GM19238 (cell line): Measurements from ENCODE around the gene MFF.
"Not testable (repeated sequence)": the region's sequence is repeated elsewhere in the genome, so short reads cannot be mapped to it uniquely, and the experiment has no call there.

Experiments used
- DNase-seq: peaks from one replicate; pipeline ENCODE4 v3.0.0; 2011; ENCODE audit warnings: low spot score; ENCODE audit not compliant: insufficient read length

MFF gene

DNA sequence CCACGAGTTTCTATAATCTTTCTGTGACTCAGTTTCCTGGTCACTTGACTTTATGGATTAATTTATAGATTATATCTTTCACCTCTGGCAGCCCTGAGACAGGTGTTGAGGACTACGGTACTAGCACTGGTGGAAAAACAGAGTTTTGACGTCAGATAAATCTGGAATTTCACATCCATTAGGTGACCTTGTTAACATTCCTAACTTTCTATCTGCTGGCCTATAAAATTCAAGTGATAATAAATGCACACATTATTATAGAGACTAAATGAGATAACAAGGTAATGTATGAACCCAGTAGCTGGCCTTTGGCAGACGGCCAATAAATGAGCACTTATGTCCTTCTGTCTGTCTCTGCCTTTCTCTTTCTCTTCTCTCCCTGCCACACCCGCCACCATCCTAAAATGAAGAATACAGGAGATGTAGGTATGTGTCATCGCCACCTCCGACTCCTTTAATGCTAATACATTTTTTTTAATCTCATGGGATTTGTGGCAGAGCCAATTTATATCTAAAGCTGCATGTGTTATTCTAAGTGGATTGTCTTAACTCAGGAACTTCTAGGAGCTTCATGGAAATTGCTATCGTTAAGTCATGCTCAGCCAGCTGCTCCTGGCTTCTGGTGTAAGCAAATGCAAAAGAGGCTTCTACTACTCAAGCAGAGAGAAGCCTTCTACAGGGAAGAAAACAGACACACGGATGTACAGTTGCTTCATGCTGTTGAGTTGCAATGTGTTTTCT lies 51.8 kb downstream of the MFF start:
- DNase-seq = no peak

DNA sequence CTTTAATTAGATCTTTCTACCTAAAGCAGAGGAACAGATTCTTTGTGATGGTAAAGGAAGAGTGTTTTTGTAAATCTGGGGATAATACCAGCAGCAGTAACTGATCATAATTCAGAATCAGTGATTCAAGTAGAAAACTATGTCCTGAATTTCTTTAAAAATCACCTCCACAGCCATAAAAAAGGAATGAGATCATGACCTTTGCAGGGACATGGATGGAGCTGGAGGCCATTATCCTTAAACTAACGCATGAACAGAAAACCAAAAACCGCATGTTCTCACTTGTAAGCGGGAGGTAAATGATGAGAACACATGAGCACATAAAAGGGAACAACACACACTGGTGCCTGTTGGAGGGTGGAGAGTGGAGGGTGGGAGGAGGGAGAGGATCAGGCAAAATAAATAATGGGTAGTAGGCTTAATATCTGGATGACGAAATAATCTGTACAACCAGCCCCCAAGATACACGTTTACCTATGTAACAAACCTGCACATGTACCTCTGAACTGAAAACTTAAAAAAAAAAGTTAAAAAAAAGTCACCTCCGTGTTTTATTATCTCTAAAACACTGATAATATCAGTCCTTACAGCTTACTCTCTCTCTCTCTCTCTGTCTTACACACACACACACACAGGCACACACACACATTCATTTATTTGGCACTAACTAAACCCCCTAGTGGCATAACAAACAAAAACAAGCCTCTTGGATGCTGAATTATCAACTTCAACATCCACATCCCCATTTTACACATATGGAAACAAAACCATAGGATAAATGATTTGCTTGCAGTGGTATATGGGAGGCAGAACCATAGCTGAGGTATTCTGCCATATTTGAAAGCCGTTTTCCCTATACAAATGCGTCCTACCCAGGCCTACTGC lies 52.7 kb downstream of the MFF start:
- no peak for DNase-seq

DNA sequence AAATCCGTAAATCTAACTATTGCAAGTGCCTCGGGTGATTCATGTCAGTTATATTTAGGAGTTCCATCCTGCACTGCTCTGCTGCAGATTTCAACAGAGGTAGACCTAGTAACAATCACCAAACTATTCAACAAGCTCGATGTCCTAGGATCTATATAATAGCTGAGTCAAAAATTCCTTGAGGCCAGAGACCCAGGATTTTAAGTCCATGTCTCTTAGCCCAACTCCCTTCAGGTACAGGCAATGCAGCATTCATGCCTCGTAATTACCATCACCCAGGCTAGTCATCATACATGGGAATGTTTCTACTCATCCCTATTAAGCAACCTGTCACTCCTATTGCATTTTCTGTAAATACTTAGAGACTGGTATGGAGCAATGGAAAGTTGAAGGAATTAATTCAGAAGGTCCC lies 53.3 kb downstream of the MFF start:
- DNase-seq = no peak

- DNase-seq = no peak
Observed at GRCh38 chr2:227379095-227379494, 54.0 kb downstream of the MFF start, which contains the start of gene TM4SF20. TM4SF20 (minus strand) TSS chr2:227379306; CDS start chr2:227379268, 38 bp downstream.

- DNase-seq = not testable (repeated sequence)
Observed at GRCh38 chr2:227382241-227382835, 57.3 kb downstream of the MFF start.

GRCh38 chr2:227383686-227384085 lies 58.6 kb downstream of the MFF start:
- no peak for DNase-seq

- no peak for DNase-seq
Observed at GRCh38 chr2:227386630-227387029, 61.6 kb downstream of the MFF start.

DNA sequence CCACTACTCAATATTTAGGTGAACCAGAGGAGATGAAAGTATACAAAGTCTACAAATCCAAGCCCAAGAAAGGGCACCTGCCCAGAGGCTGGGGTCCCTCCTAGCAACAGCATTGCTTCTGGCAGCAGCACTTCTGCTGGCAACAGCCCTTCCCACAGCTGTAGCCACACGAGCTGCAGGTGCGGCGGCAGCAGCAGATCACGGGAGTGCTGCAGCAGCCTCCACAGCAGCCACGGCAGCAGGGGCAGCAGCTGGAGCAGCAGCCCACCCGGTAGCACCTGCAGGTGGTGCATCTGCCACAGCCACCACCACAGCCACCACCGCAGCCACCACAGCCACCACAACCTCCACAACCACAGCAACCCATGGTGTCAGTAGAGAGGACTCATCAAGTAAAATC lies 62.5 kb downstream of the MFF start, which contains the start of gene SCYGR1:
TSS of gene SCYGR1 (minus strand) at position 367 of the 400 bp plus-strand sequence. CDS start at position 367, 0 bp downstream.
- not testable (repeated sequence) for DNase-seq

GRCh38 chr2:227388537-227389011 lies 63.5 kb downstream of the MFF start:
- no peak for DNase-seq

DNA sequence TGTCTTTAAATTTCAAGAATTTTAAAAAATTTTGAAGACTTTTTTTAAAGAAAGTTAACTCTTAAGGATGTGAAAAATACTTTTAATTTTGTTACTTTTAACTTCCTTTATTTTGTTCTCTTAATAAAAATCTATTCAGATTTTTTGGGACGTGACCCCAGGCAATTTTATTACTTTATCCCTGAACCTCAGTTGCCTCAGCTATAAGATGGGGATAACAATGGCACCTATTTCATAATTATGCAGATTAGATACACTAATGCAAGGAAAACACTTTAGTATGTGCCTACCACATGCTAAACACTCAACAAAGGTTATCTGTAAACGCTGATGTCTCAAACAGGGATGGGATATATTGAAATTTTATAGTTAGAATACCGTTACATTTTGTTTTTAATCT lies 64.2 kb downstream of the MFF start:
- no peak for DNase-seq

DNA sequence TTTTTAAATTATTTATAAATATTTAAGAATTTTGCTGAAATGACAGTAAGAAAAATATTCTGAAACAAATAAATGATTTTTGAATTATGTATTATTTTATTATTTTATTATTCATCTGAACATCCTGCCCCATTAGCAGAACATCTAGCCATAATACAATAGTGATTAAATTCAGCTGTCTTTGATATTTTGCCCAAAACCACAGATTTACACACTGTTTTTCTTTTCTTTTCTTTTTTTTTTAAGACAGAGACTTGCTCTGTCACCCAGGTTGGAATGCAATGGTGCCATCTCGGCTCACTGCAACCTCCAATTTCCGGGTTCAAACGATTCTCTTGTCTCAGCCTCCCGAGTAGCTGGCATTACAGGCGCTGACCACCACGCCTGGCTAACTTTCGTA lies 64.6 kb downstream of the MFF start:
- DNase-seq = no peak

- no peak for DNase-seq
Observed at GRCh38 chr2:227390468-227391256, 65.6 kb downstream of the MFF start.

- DNase-seq = no peak
Observed at GRCh38 chr2:227394401-227394800, 69.3 kb downstream of the MFF start.

GRCh38 chr2:227395556-227395955 lies 70.5 kb downstream of the MFF start:
- DNase-seq = no peak

- DNase-seq = no peak
Observed at GRCh38 chr2:227397562-227397961, 72.5 kb downstream of the MFF start.

GRCh38 chr2:227398684-227399670 lies 73.9 kb downstream of the MFF start:
- DNase-seq = no peak

DNA sequence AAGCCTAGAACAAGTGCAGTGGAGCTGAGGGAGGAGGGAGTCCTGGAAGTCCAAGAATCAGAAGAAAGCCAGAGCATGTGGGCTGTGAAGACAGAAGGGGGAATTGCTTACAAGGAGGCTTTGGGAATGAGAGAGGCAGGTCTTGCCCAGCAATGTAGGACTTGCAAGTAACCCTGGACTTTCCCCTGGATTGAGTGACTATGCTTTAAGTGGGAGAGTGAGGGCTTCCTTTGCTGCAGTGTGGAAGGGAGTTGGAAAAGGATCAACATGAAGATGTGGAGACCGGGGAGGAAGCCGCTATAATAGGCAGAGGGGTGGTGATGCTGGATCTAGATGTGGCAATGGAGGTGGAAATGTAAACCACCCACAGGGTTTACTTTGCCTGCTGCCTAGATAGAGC lies 76.5 kb downstream of the MFF start:
- no peak for DNase-seq

GRCh38 chr2:227402321-227402720 lies 77.3 kb downstream of the MFF start:
- DNase-seq = no peak

DNA sequence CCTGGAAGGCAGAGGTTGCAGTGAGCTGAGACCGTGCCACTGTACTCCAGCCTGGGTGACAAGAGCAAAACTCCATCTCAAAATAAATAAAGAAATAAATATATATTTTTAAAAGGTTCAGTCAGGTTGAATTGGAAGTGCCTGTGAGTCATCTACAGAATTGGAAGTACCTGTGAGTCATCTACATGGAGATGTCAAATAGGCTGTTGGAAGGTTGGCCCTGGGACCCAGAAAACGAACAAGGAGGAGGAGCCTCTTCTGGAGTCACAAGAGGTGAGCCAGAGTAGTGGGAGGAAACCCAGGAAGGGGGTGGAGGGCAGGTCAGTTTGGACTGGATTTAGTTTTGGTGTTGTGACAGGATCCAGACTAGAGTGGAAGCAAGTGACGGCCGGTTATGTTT lies 77.9 kb downstream of the MFF start:
- DNase-seq = no peak
